GM12872 (cell line): ENCODE data around the gene MMS22L.

ENCODE experiments used
- TF ChIP-seq, protein P1 (sequence below): IDR thresholded peaks from 3 replicates; pipeline ENCODE4 v1.5.1; 2011; ENCODE audit warnings: low read depth, mild to moderate bottlenecking, low read length, moderate library complexity; ENCODE audit not compliant: insufficient read depth

The MMS22L gene

GRCh38 chr6:97120511-97120910 lies 162.5 kb downstream of the MMS22L start:
- TF ChIP-seq, protein P1, sequence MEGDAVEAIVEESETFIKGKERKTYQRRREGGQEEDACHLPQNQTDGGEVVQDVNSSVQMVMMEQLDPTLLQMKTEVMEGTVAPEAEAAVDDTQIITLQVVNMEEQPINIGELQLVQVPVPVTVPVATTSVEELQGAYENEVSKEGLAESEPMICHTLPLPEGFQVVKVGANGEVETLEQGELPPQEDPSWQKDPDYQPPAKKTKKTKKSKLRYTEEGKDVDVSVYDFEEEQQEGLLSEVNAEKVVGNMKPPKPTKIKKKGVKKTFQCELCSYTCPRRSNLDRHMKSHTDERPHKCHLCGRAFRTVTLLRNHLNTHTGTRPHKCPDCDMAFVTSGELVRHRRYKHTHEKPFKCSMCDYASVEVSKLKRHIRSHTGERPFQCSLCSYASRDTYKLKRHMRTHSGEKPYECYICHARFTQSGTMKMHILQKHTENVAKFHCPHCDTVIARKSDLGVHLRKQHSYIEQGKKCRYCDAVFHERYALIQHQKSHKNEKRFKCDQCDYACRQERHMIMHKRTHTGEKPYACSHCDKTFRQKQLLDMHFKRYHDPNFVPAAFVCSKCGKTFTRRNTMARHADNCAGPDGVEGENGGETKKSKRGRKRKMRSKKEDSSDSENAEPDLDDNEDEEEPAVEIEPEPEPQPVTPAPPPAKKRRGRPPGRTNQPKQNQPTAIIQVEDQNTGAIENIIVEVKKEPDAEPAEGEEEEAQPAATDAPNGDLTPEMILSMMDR = no peak

DNA sequence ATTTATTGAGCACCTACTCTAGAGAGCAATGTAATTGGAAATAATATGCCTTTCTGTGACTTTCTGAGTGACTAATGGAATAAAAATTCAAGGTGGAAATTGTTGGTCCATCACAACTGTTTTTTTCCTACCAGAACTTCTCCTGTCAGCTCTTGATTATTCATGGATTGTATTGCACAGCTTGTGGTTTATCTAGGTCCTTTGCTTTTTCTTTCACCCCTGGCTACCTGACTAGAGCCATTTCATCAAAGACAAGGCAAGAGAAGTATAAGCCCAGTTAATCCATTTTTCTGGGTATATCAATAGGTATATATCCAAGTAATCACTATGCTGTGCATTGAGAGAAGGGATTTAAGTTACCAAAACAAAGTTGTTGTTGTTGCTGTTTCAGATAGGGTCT lies 168.4 kb downstream of the MMS22L start:
- TF ChIP-seq, protein P1 = no peak

GRCh38 chr6:97113170-97113569 lies 169.8 kb downstream of the MMS22L start:
- TF ChIP-seq, protein P1 = no peak

DNA sequence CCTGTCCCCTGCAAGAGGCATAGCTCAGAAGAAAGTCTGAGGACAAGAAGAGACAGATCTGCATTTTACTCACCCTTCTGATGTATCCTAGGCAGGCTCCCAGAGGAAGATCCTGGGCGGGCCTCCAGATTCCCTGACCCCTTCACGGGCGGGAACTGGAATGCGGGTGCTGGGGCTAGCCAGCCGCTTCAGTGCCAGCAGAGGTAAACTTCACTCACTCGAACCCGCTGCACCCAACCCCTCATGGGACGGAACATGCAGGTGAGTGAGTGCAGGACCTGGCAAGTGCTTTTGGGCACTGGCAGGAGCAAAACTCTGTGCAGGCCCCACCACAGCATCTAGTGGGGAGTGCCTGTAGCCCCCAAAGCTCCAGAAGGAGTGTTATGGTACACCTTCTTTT lies 171.8 kb downstream of the MMS22L start:
- TF ChIP-seq, protein P1 = no peak

DNA sequence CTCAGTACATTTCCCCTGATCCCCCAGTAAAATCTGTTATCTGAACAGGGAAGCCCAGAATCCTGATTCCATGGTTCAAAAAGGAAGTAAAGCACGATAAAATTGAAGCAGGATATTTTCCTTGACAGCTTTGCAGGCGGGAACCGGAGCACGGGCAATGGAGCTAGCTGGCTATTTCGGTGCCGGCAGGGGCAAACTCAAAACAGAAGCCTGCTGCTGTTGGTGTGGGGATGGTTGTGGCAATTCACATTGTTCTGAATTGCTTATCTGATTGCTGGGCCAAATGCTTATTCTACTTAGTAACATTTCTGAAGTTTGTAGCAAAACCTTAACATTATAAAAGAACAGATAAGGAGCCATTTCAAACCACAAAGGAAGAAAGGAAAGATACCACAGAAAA lies 172.4 kb downstream of the MMS22L start:
- TF ChIP-seq, protein P1 = no peak

- TF ChIP-seq, protein P1 = no peak
Measured at GRCh38 chr6:97110149-97110548, 172.9 kb downstream of the MMS22L start.

- TF ChIP-seq, protein P1 = no peak
Measured at GRCh38 chr6:97109444-97109843, 173.6 kb downstream of the MMS22L start.
